CD14-positive monocyte (primary cell): ENCODE data around the gene GULP1. TPM values are rescaled to one million over a fixed set of nuclear protein-coding genes. Genes with fewer than 3 reads are reported as not detected.
A peak's percentile ranks its signal among the peaks of the same experiment; 100 is the strongest.

Experiments
- DNase-seq, 3 donors: peaks; one replicate each; pipeline ENCODE4 v3.0.0-alpha.2; 2011 to 2022
- H2AFZ ChIP-seq: 2 replicates; pipeline ENCODE4 v1.6.0; 2012; ENCODE audit warnings: mild to moderate bottlenecking, low read depth, low read length, inconsistent platforms; ENCODE audit not compliant: insufficient read depth, poor library complexity, severe bottlenecking
- H3K27ac ChIP-seq, 2 donors: 1 replicate in 1 of 2; 2 replicates in 1 of 2; pipeline ENCODE4 v1.5.1; 2012 to 2013; ENCODE audit warnings: low read length in 2 of 2, control low read depth in 1 of 2, inconsistent platforms in 1 of 2, low read depth in 1 of 2, mild to moderate bottlenecking in 1 of 2
- H3K27me3 ChIP-seq, 2 donors: one replicate each; pipeline versions ENCODE4 v1.6.0 to v1.6.1; 2011 to 2013; ENCODE audit warnings: low read length in 2 of 2; ENCODE audit not compliant: control insufficient read depth in 2 of 2, insufficient read depth in 2 of 2
- H3K36me3 ChIP-seq, 2 donors: replicated peaks in 1 of 2; 1 replicate in 1 of 2; 2 replicates in 1 of 2; pipeline versions ENCODE4 v1.5.1 to v1.6.1; 2012 to 2013; ENCODE audit warnings: low read length in 2 of 2, control low read depth in 1 of 2, inconsistent platforms in 1 of 2, mild to moderate bottlenecking in 1 of 2; ENCODE audit not compliant: insufficient read depth in 2 of 2, control insufficient read depth in 1 of 2
- H3K4me1 ChIP-seq, 2 donors: 1 replicate in 1 of 2; 2 replicates in 1 of 2; pipeline versions ENCODE4 v1.5.1 to v1.6.1; 2012 to 2013; ENCODE audit warnings: low read length in 2 of 2, control low read depth in 1 of 2, inconsistent platforms in 1 of 2, mild to moderate bottlenecking in 1 of 2, moderate library complexity in 1 of 2; ENCODE audit not compliant: insufficient read depth in 2 of 2, control insufficient read depth in 1 of 2
- H3K4me2 ChIP-seq: replicated peaks from 2 replicates; pipeline ENCODE3; 2012; ENCODE audit warnings: low read length, moderate library complexity, mild to moderate bottlenecking; ENCODE audit not compliant: poor library complexity, severe bottlenecking; ENCODE audit errors: extremely low read depth
- H3K4me3 ChIP-seq, 3 experiments: fragments of 200-600 bp in 1 of 3; sonication (generic) in 1 of 3; replicated peaks in 1 of 3; 1 replicate in 2 of 3; 2 replicates in 1 of 3; pipeline ENCODE4 v1.5.1; 2011 to 2013; ENCODE audit warnings: low read length in 3 of 3, mild to moderate bottlenecking in 3 of 3, control low read depth in 2 of 3, low read depth in 2 of 3, inconsistent platforms in 1 of 3, moderate library complexity in 1 of 3
- H3K79me2 ChIP-seq: 2 replicates; pipeline ENCODE4 v1.6.0; 2012; ENCODE audit warnings: mild to moderate bottlenecking, control low read depth, inconsistent platforms, low read length, moderate library complexity; ENCODE audit not compliant: insufficient read depth
- H3K9ac ChIP-seq: 2 replicates; pipeline ENCODE4 v1.6.0; 2017; ENCODE audit warnings: low read length, mild to moderate bottlenecking; ENCODE audit not compliant: insufficient read depth, poor library complexity, severe bottlenecking
- H3K9me3 ChIP-seq, 2 donors: replicated peaks in 1 of 2; 1 replicate in 1 of 2; 2 replicates in 1 of 2; pipeline versions ENCODE4 v1.5.1 to v1.6.1; 2012 to 2013; ENCODE audit warnings: low read length in 2 of 2, control low read depth in 1 of 2; ENCODE audit not compliant: control insufficient read depth in 1 of 2, insufficient read depth in 1 of 2
- H4K20me1 ChIP-seq: 2 replicates; pipeline ENCODE4 v1.6.0; 2012; ENCODE audit warnings: mild to moderate bottlenecking, low read length, control low read depth, moderate library complexity; ENCODE audit not compliant: insufficient read depth
- H3K27ac Mint-ChIP-seq, 7 donors: one replicate each; pipeline ENCODE4 v1.8.0; 2020; ENCODE audit warnings: mild to moderate bottlenecking in 7 of 7, mixed read lengths in 7 of 7, moderate library complexity in 6 of 7, inconsistent platforms in 2 of 7
- H3K27me3 Mint-ChIP-seq, 3 donors: one replicate each; pipeline ENCODE4 v1.8.0; 2021 to 2022; ENCODE audit warnings: low read depth in 3 of 3, mild to moderate bottlenecking in 3 of 3, mixed read lengths in 3 of 3, moderate library complexity in 3 of 3, inconsistent platforms in 1 of 3
- H3K36me3 Mint-ChIP-seq, 2 donors: one replicate each; pipeline ENCODE4 v1.8.0; 2020; ENCODE audit warnings: mixed read lengths in 2 of 2, inconsistent platforms in 1 of 2, mild to moderate bottlenecking in 1 of 2
- H3K4me1 Mint-ChIP-seq: one replicate; pipeline ENCODE4 v1.8.0; 2020; ENCODE audit warnings: mild to moderate bottlenecking, mixed read lengths
- H3K4me3 Mint-ChIP-seq, 2 donors: one replicate each; pipeline ENCODE4 v1.8.0; 2020; ENCODE audit warnings: mild to moderate bottlenecking in 2 of 2, mixed read lengths in 2 of 2, moderate library complexity in 1 of 2
- H3K9me3 Mint-ChIP-seq, 7 donors: one replicate each; pipeline ENCODE4 v1.8.0; 2020 to 2022; ENCODE audit warnings: mixed read lengths in 7 of 7, mild to moderate bottlenecking in 6 of 7, moderate library complexity in 6 of 7, inconsistent platforms in 2 of 7
- CTCF ChIP-seq: fragments of 200-600 bp; IDR thresholded peaks from one replicate; pipeline ENCODE4 v1.8.0; 2022; ENCODE audit warnings: antibody characterized with exemption, mild to moderate bottlenecking
- WGBS: methylation state at CpG from one replicate; pipeline ENCODE4 v1.1.5; 2013; ENCODE audit warnings: missing lambda C conversion rate; ENCODE audit not compliant: insufficient coverage; 5-methylcytosine and 5-hydroxymethylcytosine counted together
- intact Hi-C, 2 donors: fragments of 100-400 bp; cut with micrococcal nuclease; formaldehyde crosslinking; loops; one replicate each; pipeline versions ENCODE4 v1.15.0 to v1.15.1; 2023
- polyA minus RNA-seq: library from RNA; depleted of rRNA, polyadenylated mRNA; stranded (reverse); fragments of >200 nt; gene quantifications from 2 replicates; pipeline ENCODE4 v1.2.3, GENCODE V29; 2012
- polyA plus RNA-seq, 3 donors: library from polyadenylated mRNA; depleted of rRNA in 1 of 3; unstranded in 2 of 3; stranded (reverse) in 1 of 3; fragments of 300-500 nt in 2 of 3; fragments of >200 nt in 1 of 3; fragmentation: Illumina TruSeq in 2 of 3; gene quantifications; 1 replicate in 2 of 3; 2 replicates in 1 of 3; pipeline ENCODE4 v1.2.3, GENCODE V29; 2012 to 2021
- total RNA-seq, 12 experiments: library from RNA in 1 of 12; stranded (reverse) in 1 of 12; fragments of 120-200 nt in 1 of 12; gene quantifications; one replicate each; pipeline ENCODE4 v1.2.4 and lab custom pipeline; 2013 to 2026; ENCODE audit warnings: mixed read lengths in 6 of 12, inconsistent platforms in 1 of 12

The GULP1 gene
- total RNA-seq (2013): 0.44 TPM
- polyA plus RNA-seq (not detected), polyA minus RNA-seq (not detected in 2 replicates), total RNA-seq (lab: John Stamatoyannopoulos, UW) (0 to 2.3 (median 0.13) reads per million in 11 experiments)

DNA sequence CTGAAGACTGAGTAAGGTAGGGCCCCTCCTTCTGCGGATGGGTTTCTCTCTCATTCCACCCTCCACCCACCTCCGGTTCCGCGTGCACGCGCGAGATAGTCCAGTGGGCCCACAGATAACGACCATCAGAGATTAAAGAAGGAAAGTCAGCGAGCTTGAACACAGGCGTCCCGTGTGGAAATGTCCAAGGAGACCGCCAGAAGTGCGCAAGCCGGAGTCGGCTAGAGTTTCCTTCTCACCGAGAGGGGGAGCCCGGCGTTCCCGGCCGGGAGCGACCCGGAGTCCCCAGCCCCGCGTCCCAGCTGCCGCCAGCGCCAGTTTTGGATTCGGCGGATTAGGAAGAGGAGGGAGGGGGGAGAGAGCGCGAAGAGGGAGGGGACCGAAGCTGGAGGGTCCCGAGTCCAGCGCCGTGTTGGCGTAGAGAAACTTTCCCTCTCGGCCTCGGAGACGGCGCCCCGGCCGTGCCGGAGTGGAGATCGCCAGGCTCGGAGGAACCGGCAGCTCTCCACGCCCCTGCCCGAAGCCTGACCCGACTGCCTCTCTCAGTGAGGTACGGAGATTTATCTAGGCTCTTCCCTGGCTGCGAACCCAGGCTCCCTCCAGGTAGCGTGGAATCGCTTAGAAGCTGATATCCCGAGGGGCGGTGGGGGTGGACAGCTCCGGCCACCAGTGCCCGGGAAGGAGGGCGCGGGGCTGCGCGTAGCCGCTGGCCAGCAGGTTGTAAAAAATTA, at the start of gene GULP1:
Gene GULP1 (plus strand): TSS at position 258 of the 731 bp plus-strand sequence. CDS start 185,829 bp downstream, outside the sequence.
- Histone ChIP-seq H3K79me2 (no peaks in the 10 kb centered on the region), H4K20me1 (no peaks in the 10 kb centered on the region), H3K36me3 (no peaks in the 10 kb centered on the region), H3K4me3 (peak within 1 kb of the TSS in 1 of 3 experiments; percentile 51), H3K4me2 (peak within 1 kb of the TSS; percentile 58), H3K9ac (no peak within 1 kb of the TSS), H3K27me3 (peaks cover 27 to 46% of the 10 kb centered on the region in 2 donors), H3K27ac (no peak within 1 kb of the TSS), H3K9me3 (peaks cover 0 to 20% of the 10 kb centered on the region in 2 donors), H3K4me1 (no peaks in the 10 kb centered on the region), H2AFZ (no peak within 1 kb of the TSS)
- TF ChIP-seq CTCF: no peak
- Mint-ChIP-seq H3K9me3 (peaks cover 0 to 23% (median 7%) of the 10 kb centered on the region in 7 donors), H3K4me3 (peak within 1 kb of the TSS; percentile 37 to 88), H3K27ac (no peak within 1 kb of the TSS), H3K27me3 (peaks cover 34 to 46% (median 39%) of the 10 kb centered on the region in 3 donors), H3K36me3 (no peaks in the 10 kb centered on the region), H3K4me1 (peaks cover 15% of the 10 kb centered on the region)
- under 1% methylated on average over 53 of the region's 61 CpGs for WGBS
- no peak for DNase-seq
- intact Hi-C loops: no loop called here

GRCh38 chr2:188243381-188243780, 48.3 kb upstream of the GULP1 start:
- Histone ChIP-seq H3K79me2 (no peaks in the 10 kb centered on the region), H3K27me3 (no peaks in the 10 kb centered on the region), H3K4me3 (no peak overlapping the region), H3K9ac (no peak overlapping the region), H3K4me1 (no peaks in the 10 kb centered on the region), H3K4me2 (no peak overlapping the region), H2AFZ (no peak overlapping the region), H3K27ac (no peak overlapping the region), H3K9me3 (peaks cover 0 to 3% of the 10 kb centered on the region in 2 donors), H4K20me1 (no peaks in the 10 kb centered on the region), H3K36me3 (no peaks in the 10 kb centered on the region)
- no peak overlapping the region for H3K27ac Mint-ChIP-seq
- DNase-seq: no peak
- TF ChIP-seq CTCF: no peak
- H3K4me1 Mint-ChIP-seq: no peaks in the 10 kb centered on the region
- no peak overlapping the region for H3K4me3 Mint-ChIP-seq
- no CpG with 5 or more reads among the region's 1 CpG for WGBS
- no peaks in the 10 kb centered on the region for H3K36me3 Mint-ChIP-seq
- peaks cover 0 to 9% (median 3%) of the 10 kb centered on the region in 7 donors for H3K9me3 Mint-ChIP-seq
- intact Hi-C loops: no loop called here
- H3K27me3 Mint-ChIP-seq: no peaks in the 10 kb centered on the region
